ENCODE results near the gene SPTB.

SPTB gene

GRCh38 chr14:64919618-64920017 lies 39.9 kb upstream of the SPTB start:
- TF ChIP-seq CTCF (conservative IDR thresholded peaks at IDR 0.05), result no peak
- H3K27ac ChIP-seq, result no peak overlapping the region

- TF ChIP-seq CTCF (conservative IDR thresholded peaks at IDR 0.05), result no peak
- no peak overlapping the region for H3K27ac ChIP-seq
These were observed 39.5 kb upstream of the SPTB start for GRCh38 chr14:64919215-64919614.

GRCh38 chr14:64918216-64918615 lies 38.5 kb upstream of the SPTB start:
- H3K27ac ChIP-seq, result no peak overlapping the region
- TF ChIP-seq CTCF (conservative IDR thresholded peaks at IDR 0.05), result no peak

DNA sequence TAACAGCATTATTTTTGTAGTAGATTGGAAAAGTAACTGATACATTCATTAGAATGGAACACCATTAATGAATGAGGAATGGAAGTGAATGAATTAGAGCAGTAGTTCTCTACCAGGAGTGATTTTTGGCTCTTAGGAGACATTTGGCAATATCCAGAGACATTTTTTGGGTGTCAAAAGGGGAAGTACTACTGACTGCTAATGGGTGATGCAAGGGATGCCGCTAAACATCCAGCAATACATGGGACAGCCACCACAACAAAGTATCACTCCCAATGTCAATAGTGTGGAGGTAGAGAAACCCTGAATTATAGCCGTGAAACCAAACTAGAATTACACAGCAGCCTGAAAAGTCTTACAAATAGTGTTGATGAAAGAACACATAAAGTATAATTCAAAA lies 36.1 kb upstream of the SPTB start:
- TF ChIP-seq CTCF (conservative IDR thresholded peaks at IDR 0.05), result no peak
- no peak overlapping the region for H3K27ac ChIP-seq

GRCh38 chr14:64915029-64915424 lies 35.3 kb upstream of the SPTB start:
- peak overlapping the region; percentile 85 for H3K27ac ChIP-seq
- no peak for TF ChIP-seq CTCF (conservative IDR thresholded peaks at IDR 0.05)

DNA sequence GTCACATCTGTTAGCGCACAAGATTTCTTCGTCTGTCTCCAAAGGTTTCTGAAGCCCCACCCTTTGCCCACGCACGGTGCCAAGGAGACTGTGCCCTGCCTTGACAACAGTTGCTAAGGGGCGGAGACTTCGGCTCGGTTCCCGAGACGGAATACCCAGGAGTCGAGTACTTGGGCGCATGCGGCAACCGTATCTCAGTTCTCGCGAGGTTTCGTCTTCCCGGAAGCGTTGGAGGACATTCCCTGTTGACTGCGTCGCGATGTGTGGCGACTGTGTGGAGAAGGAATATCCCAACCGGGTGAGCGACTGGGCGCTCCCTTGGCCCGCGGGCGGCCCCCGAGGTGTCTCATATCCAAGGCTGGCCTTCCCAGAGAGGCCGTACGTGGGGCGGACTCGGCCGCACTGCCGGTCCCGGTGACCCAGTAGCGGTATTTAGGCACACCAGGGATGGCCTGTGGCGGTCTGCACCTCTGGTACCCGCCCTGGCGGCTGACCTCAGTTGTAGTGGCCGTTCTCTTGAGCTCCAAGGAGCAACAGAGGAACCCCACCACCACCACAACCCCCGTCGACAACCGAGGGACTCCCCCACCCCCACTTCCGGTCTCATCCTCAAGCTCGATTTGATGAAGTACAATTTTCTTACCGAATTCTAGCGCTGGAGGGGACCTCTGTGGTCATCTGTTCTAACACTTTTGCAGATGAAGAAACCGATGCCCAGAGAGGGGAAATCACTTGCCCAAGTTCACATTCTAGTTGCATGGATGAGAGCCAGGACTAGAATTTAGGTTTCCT lies 34.7 kb upstream of the SPTB start, which contains the start of gene CHURC1:
Gene CHURC1 (plus strand): TSS at position 219 of the 792 bp plus-strand sequence. CDS start 41 bp downstream, at position 260.
- TF ChIP-seq CTCF (conservative IDR thresholded peaks at IDR 0.05), result no peak
- peak within 1 kb of the TSS; percentile 85 for H3K27ac ChIP-seq

DNA sequence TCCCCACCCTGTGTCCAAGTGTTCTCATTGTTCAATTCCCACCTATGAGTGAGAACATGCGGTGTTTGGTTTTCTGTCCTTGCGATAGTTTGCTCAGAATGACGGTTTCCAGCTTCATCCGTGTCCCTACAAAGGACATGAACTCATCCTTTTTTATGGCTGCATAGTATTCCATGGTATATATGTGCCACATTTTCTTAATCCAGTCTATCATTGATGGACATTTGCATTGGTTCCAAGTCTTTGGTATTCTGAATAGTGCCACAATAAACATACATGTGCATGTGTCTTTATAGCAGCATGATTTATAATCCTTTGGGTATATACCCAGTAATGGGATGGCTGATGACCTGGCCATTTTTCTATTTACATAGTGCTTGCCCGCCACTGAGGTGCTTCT lies 33.8 kb upstream of the SPTB start:
- peak overlapping the region; percentile 85 for H3K27ac ChIP-seq

- TF ChIP-seq CTCF (conservative IDR thresholded peaks at IDR 0.05), result no peak
- no peak overlapping the region for H3K27ac ChIP-seq
These were observed 32.6 kb upstream of the SPTB start for GRCh38 chr14:64912261-64912660.
